Esophagus muscularis mucosa (tissue), 4 donors: Measurements from ENCODE around the gene RPL31. TPM values are rescaled to one million over a fixed set of nuclear protein-coding genes. Genes with fewer than 3 reads are reported as not detected.

Experiments used
- DNase-seq: peaks from one replicate; pipeline ENCODE4 v3.0.0-alpha.2; 2017; ENCODE audit errors: extremely low spot score
- H3K27ac ChIP-seq, 4 donors: fragments of 200-600 bp; sonication (generic); replicated peaks in 1 of 4; 1 replicate in 3 of 4; 2 replicates in 1 of 4; pipeline ENCODE4 v1.5.1; 2016 to 2019; ENCODE audit warnings: mild to moderate bottlenecking in 1 of 4
- H3K27me3 ChIP-seq, 4 donors: fragments of 200-600 bp; sonication (generic); one replicate each; pipeline versions ENCODE4 v1.5.1 to v1.6.0; 2016 to 2019
- H3K36me3 ChIP-seq, 4 donors: fragments of 200-600 bp; sonication (generic); one replicate each; pipeline ENCODE4 v1.5.1; 2016 to 2019
- H3K4me1 ChIP-seq, 4 donors: fragments of 200-600 bp; sonication (generic); one replicate each; pipeline ENCODE4 v1.5.1; 2016 to 2019
- H3K4me3 ChIP-seq, 4 donors: fragments of 200-600 bp; sonication (generic); 1 replicate in 2 of 4; 2 replicates in 2 of 4; pipeline ENCODE4 v1.5.1; 2016 to 2019; ENCODE audit warnings: mild to moderate bottlenecking in 4 of 4, moderate library complexity in 1 of 4
- H3K9me3 ChIP-seq, 4 donors: fragments of 200-600 bp; sonication (generic); 1 replicate in 3 of 4; 2 replicates in 1 of 4; pipeline ENCODE4 v1.5.1; 2016 to 2019
- CTCF ChIP-seq, 3 experiments: fragments of 200-600 bp in 2 of 3; fragments of 450-650 bp in 1 of 3; sonication (generic) in 2 of 3; IDR thresholded peaks; one replicate each; pipeline ENCODE4 v1.5.1; 2017 to 2019; ENCODE audit warnings: antibody characterized with exemption in 3 of 3, mild to moderate bottlenecking in 2 of 3, moderate library complexity in 1 of 3
- EP300 ChIP-seq: sonication (generic); formaldehyde crosslinking; IDR thresholded peaks from one replicate; pipeline ENCODE4 v1.6.1; 2017; ENCODE audit warnings: antibody characterized with exemption
- POLR2A ChIP-seq: fragments of 450-650 bp; IDR thresholded peaks from one replicate; pipeline ENCODE4 v1.6.1; 2017; ENCODE audit warnings: antibody characterized with exemption, moderate library complexity, mild to moderate bottlenecking, low read depth
- POLR2AphosphoS5 ChIP-seq, 2 donors: sonication (generic); formaldehyde crosslinking; IDR thresholded peaks; one replicate each; pipeline ENCODE4 v1.6.1; 2017; ENCODE audit warnings: antibody characterized with exemption in 2 of 2
- WGBS: methylation state at CpG from one replicate; pipeline ENCODE4 v1.1.5; 2018; 5-methylcytosine and 5-hydroxymethylcytosine counted together
- intact Hi-C: fragments of 100-400 bp; cut with DNase I; formaldehyde crosslinking; loops from one replicate; pipeline ENCODE4 v1.15.1; 2023
- total RNA-seq, 4 donors: library from RNA; depleted of rRNA; stranded (reverse); fragments of >200 nt; gene quantifications; one replicate each; pipeline versions ENCODE4 v1.1.0 to v1.2.1, GENCODE V29; 2016

RPL31 gene
- total RNA-seq, 4 donors from 2014 or later, result 645 to 2,101 (median 1,206) TPM

GRCh38 chr2:100997509-100998234 is 4.4 kb upstream of the RPL31 start:
- no peak overlapping the region for H3K27ac ChIP-seq
- no peaks in the 10 kb centered on the region for H3K9me3 ChIP-seq
- TF ChIP-seq POLR2AphosphoS5 (IDR thresholded peaks at IDR 0.05) (no peak), POLR2A (no peak), CTCF (IDR thresholded peaks at IDR 0.05) (no peak)
- peaks cover 0 to 41% (median 32%) of the 10 kb centered on the region in 4 donors for H3K36me3 ChIP-seq
- H3K4me1 ChIP-seq, result peaks cover 5 to 7% (median 6%) of the 10 kb centered on the region in 4 donors
- DNase-seq, result no peak
- H3K4me3 ChIP-seq, result no peak overlapping the region
- no peaks in the 10 kb centered on the region for H3K27me3 ChIP-seq
- 96% methylated on average over 5 of the region's 5 CpGs for WGBS
- intact Hi-C loops, result no loop called here

GRCh38 chr2:100998235-100998573 is 3.9 kb upstream of the RPL31 start:
- DNase-seq, result no peak
- WGBS, result 78% methylated on average over 6 of the region's 6 CpGs
- H3K4me1 ChIP-seq, result peaks cover 9 to 12% (median 12%) of the 10 kb centered on the region in 4 donors
- no peaks in the 10 kb centered on the region for H3K9me3 ChIP-seq
- no peak overlapping the region for H3K27ac ChIP-seq
- no peaks in the 10 kb centered on the region for H3K27me3 ChIP-seq
- no peak overlapping the region for H3K4me3 ChIP-seq
- no peak for TF ChIP-seq POLR2AphosphoS5 (IDR thresholded peaks at IDR 0.05)
- no peak for TF ChIP-seq EP300
- no peak for TF ChIP-seq POLR2A
- no peak for TF ChIP-seq CTCF (IDR thresholded peaks at IDR 0.05)
- intact Hi-C loops, result no loop called here
- H3K36me3 ChIP-seq, result peaks cover 0 to 38% (median 30%) of the 10 kb centered on the region in 4 donors

- Histone ChIP-seq H3K27me3 (no peaks in the 10 kb centered on the region), H3K27ac (no peak overlapping the region), H3K4me1 (peaks cover 15 to 30% (median 29%) of the 10 kb centered on the region in 4 donors), H3K9me3 (no peaks in the 10 kb centered on the region), H3K4me3 (no peak overlapping the region), H3K36me3 (peaks cover 12 to 38% (median 30%) of the 10 kb centered on the region in 4 donors)
- no peak for DNase-seq
- intact Hi-C loops, result no loop called here
- TF ChIP-seq POLR2AphosphoS5 (IDR thresholded peaks at IDR 0.05), result no peak
- no peak for TF ChIP-seq EP300
- no peak for TF ChIP-seq POLR2A
- no peak for TF ChIP-seq CTCF (IDR thresholded peaks at IDR 0.05)
- 90% methylated on average over 2 of the region's 2 CpGs for WGBS
These were observed 2.1 kb upstream of the RPL31 start for GRCh38 chr2:100999995-101000394.

GRCh38 chr2:101002562-101003277 is 631 bp downstream of the RPL31 start:
- Histone ChIP-seq H3K27ac (peak overlapping the region; percentile 84 to 89 (median 87)), H3K36me3 (peaks cover 39 to 46% (median 43%) of the 10 kb centered on the region in 4 donors), H3K27me3 (no peaks in the 10 kb centered on the region), H3K4me1 (peaks cover 15 to 45% (median 37%) of the 10 kb centered on the region in 4 donors), H3K9me3 (no peaks in the 10 kb centered on the region), H3K4me3 (peak overlapping the region; percentile 68 to 86 (median 80))
- no peak for TF ChIP-seq EP300
- TF ChIP-seq POLR2A, result no peak
- TF ChIP-seq POLR2AphosphoS5 (IDR thresholded peaks at IDR 0.05), result no peak
- no peak for TF ChIP-seq CTCF (IDR thresholded peaks at IDR 0.05)
- whole genome bisulfite sequencing, result 2% methylated on average over 26 of the region's 26 CpGs
- intact Hi-C loops, result no loop called here
- DNase-seq, result no peak
